Keratinocyte (primary cell): ENCODE measurements around the gene CDKL5.

Experiments used
- EZH2 ChIP-seq: IDR thresholded peaks from one replicate; pipeline ENCODE4 v1.6.1; 2012; ENCODE audit warnings: inconsistent platforms, mild to moderate bottlenecking, low read length, moderate library complexity
- TF ChIP-seq, protein P1 (sequence below), 3 experiments: IDR thresholded peaks in 1 of 3; conservative IDR thresholded peaks in 1 of 3; optimal IDR thresholded peaks in 1 of 3; 2 replicates in 2 of 3; 3 replicates in 1 of 3; pipeline versions ENCODE3 to v1.5.1; 2011; ENCODE audit warnings: low read length in 3 of 3, mild to moderate bottlenecking in 3 of 3, moderate library complexity in 2 of 3, control low read depth in 1 of 3, inconsistent platforms in 1 of 3; ENCODE audit not compliant: insufficient read depth in 2 of 3; ENCODE audit errors: extremely low read depth in 1 of 3

DNA sequence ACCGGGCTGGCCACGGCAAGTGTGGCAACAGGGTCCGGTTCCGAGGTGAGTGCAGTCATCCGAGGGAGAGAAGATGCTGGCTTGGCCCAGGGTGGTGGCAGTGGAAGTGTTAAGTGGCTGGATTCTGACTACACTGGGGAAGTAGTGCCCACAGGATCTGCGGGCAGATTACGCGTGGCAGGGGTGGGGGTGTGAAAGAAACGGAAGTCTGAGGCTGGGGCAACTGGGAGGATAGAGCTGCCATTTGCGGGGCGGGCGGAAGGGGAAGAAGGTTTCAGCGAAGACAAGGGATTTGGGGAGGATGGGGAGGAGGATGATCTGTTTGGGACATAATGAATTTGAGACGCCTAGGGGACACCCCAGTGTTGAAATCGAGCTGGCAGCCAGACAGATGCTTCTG, 241.2 kb downstream of the CDKL5 start:
- TF ChIP-seq, protein P1, sequence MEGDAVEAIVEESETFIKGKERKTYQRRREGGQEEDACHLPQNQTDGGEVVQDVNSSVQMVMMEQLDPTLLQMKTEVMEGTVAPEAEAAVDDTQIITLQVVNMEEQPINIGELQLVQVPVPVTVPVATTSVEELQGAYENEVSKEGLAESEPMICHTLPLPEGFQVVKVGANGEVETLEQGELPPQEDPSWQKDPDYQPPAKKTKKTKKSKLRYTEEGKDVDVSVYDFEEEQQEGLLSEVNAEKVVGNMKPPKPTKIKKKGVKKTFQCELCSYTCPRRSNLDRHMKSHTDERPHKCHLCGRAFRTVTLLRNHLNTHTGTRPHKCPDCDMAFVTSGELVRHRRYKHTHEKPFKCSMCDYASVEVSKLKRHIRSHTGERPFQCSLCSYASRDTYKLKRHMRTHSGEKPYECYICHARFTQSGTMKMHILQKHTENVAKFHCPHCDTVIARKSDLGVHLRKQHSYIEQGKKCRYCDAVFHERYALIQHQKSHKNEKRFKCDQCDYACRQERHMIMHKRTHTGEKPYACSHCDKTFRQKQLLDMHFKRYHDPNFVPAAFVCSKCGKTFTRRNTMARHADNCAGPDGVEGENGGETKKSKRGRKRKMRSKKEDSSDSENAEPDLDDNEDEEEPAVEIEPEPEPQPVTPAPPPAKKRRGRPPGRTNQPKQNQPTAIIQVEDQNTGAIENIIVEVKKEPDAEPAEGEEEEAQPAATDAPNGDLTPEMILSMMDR (optimal IDR thresholded peaks at IDR 0.05 in 1 of 3, IDR thresholded peaks at IDR 0.05 in 1 of 3, conservative IDR thresholded peaks at IDR 0.05 in 1 of 3; ENCODE audit: extremely low read depth in 1 of 3, insufficient read depth in 2 of 3, low read length in 3 of 3), result no peak
- TF ChIP-seq EZH2, result no peak
